NCI-H2081 treated with DMSO at 0.1 percent for 48 hours (cell line): Measurements from ENCODE around the gene MFNG.

Source experiments
- DNase-seq: peaks from one replicate; lab custom pipeline; 2025; lab: John Stamatoyannopoulos, UW

The MFNG gene

DNA sequence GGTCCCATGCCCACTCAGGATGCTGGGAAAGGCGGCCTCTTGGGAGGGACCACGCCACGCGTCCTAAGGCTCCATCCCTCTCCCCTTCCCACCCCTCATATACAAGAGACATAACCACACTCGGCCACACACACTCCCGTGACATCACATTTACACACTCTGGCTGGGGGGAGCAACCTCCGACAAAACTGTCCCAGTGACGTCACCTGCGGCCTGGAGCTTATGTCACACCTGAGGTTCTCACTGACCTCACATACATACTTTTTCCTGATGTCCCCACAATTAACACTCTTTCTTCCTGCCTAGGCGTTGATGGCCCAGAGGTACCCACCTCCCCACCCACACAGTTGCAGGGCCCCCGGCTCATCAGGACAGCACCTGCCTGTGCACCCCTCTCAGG lies 60.8 kb downstream of the MFNG start:
- DNase-seq: no peak

DNA sequence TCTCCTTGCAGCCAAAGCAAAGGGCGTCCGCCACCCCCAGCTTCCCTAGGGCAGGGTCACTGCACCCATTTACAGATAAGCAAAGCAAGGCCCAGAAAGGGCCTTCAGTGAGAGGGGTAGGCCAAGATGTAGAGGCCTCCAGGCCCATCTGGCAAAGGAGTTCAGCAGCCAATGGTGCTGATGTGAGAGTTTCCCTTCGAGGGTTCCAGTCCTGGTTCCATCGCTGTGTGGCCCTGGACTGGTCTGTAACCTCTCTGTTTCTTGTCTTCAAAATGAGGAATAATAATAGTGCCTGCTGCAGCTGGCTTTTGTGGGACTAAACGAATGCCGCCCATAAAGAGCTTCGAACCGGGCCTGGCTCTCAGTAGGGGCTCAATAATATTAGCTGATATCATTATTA lies 62.9 kb downstream of the MFNG start:
- DNase-seq: no peak

DNA sequence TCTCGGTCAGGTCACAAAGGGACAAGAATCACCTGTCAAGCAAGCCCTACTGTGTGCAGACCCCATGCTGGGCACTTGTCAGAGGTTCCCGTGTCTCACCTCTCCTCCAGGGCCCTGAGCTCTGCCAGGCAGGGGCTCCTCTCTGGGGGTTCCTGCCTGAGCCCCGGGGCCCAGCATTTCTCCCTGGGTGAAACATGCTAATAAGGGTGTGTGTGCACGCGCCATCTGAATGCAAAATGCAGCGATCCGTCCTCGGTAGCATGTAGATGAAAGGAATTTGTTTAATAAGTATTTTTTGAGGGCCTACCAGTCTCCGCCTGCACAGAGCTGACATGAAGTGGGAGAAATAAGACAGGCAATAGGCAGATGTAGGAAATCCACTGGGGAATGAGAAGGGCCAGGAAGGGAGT lies 64.7 kb downstream of the MFNG start:
- DNase-seq: no peak

DNA sequence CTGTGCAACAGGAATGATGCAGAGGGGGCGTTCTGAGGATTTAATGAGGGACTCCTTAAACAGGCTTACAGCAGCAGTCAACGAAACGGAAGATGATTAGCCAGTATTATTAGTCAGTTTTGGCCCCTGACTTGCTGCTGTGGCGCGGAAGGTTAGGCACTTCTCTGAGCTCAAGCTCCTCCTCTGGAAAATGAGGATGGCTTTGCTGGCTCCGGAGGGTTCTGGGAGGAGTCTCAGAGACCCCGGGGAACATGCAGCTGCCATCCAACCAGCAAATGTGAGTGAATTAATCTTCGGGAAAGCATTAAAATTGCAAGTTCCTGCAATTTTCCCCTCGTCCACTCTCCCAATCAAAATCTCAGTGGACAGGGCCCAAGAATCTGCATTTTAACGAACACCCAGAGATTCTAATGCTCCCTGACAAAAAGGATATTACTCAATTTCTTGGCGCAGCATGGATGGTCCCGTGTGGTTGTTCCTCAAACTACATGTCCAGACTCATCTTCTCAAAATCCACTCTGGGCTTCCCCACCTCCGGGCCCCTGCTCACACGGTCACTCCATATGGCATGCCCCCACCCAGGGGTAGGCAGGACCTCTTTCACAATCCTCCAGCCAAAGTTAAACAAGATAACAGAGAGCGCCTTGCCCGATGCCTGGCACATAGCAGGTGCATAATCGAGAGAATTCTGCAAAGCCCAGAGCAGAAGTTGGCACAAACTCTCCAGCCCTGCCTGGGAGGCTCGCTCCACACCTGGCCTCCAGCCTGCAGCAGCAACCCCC lies 65.3 kb downstream of the MFNG start:
- DNase-seq: no peak

DNA sequence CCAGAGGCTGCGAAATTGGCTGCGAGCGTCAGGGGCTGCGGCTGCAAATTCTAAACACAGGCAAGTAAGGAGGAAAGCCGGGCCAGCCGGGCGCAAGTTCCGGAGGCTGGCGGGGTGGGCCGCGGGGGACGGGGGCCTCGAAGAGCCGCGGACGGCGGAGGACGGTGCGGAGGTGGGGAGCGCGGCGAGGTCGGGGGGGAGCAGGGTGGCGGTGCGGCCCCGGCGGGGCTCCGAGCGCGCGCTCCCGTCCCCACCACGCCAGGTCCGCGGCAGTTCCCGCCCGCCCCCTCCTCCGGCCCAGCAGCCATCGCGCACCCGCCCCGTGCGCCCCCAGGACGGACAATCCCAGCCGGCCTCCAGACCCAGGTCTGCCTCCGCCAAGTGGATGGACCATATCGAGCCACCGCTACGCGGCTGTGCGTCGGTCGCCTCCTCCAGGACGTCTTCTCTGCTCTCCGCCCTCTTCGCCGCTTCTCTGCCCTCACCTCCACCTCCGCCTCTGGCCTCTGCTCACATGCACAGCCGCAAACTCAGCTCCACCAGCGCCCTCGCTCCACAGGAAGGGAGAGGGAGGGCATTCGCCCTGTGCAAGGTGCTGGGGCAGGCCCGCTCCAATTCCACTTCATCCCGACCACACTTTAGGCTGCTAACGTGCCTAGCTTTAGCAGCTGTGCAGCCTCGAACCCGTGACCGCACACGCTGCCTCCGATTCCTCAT lies 66.1 kb downstream of the MFNG start:
- DNase-seq: no peak

DNA sequence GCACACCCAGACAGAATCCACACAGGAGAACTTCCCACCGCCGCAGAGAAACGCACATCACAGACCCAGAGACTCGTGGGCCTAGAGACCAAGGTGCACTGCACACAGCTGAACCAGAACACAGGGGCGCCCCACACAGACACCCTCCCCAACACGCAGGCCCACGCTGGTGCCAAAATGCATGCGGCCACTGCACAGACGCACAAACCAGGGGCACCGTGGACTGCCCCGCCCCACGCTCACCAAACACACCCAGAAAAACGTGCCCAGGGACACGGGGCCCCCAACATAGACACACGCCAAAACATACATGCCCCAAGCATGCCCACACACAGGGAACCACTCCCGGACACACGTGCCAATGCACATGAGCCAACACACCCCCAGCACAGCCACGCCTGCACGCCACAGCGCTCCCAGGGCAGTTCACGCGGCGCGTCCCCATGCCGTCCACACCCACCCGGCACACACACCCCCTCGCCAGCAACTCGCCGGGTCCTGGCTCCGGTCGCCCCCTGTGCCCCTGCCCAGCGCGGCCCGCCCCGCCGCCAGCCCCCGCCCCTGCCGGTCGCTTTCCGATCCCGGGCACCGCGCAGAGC lies 66.7 kb downstream of the MFNG start:
- DNase-seq: no peak
